ENCODE measurements around the gene GGCT. TPM values are rescaled to one million over a fixed set of nuclear protein-coding genes. Genes with fewer than 3 reads are reported as not detected.
"Not testable (repeated sequence)": the region's sequence is repeated elsewhere in the genome, so short reads cannot be mapped to it uniquely, and the experiment has no call there.

GGCT gene
- 18.0 and 40.6 TPM in 2 replicates for total RNA-seq

- DNase-seq (ENCODE audit: low read depth), result peak; percentile 96
These were observed at the start of gene GGCT for GRCh38 chr7:30504301-30505173. TSS of gene GGCT (minus strand) at chr7:30504829. CDS start at chr7:30504709, 120 bp downstream.

GRCh38 chr7:30553546-30553945 lies 48.9 kb upstream of the GGCT start:
- DNase-seq (ENCODE audit: low read depth), result no peak

- no peak for DNase-seq (ENCODE audit: low read depth)
These were observed 48.5 kb upstream of the GGCT start for GRCh38 chr7:30553141-30553540.

GRCh38 chr7:30552330-30552729 lies 47.7 kb upstream of the GGCT start:
- no peak for DNase-seq (ENCODE audit: low read depth)

- DNase-seq (ENCODE audit: low read depth), result no peak
These were observed 45.4 kb upstream of the GGCT start for GRCh38 chr7:30549931-30550493.

GRCh38 chr7:30548845-30549244 lies 44.2 kb upstream of the GGCT start:
- DNase-seq (ENCODE audit: low read depth), result peak; percentile 69

GRCh38 chr7:30546596-30546995 lies 42.0 kb upstream of the GGCT start:
- DNase-seq (ENCODE audit: low read depth), result no peak

GRCh38 chr7:30545791-30546555 lies 41.3 kb upstream of the GGCT start:
- no peak for DNase-seq (ENCODE audit: low read depth)

- DNase-seq (ENCODE audit: low read depth), result peak; percentile 52
These were observed 39.3 kb upstream of the GGCT start for GRCh38 chr7:30543813-30544525.

GRCh38 chr7:30543115-30543514 lies 38.5 kb upstream of the GGCT start:
- not testable (repeated sequence) for DNase-seq (ENCODE audit: low read depth)

- DNase-seq (ENCODE audit: low read depth), result no peak
These were observed 29.3 kb upstream of the GGCT start for GRCh38 chr7:30533886-30534285.

- peak; percentile 29 for DNase-seq (ENCODE audit: low read depth)
These were observed 26.7 kb upstream of the GGCT start for GRCh38 chr7:30531286-30531685.

- DNase-seq (ENCODE audit: low read depth), result no peak
These were observed 25.7 kb upstream of the GGCT start for GRCh38 chr7:30530373-30530772.

- no peak for DNase-seq (ENCODE audit: low read depth)
These were observed 24.1 kb upstream of the GGCT start for GRCh38 chr7:30528779-30529178.

GRCh38 chr7:30527297-30527696 lies 22.7 kb upstream of the GGCT start:
- DNase-seq (ENCODE audit: low read depth), result not testable (repeated sequence)

- DNase-seq (ENCODE audit: low read depth), result no peak
These were observed 21.5 kb upstream of the GGCT start for GRCh38 chr7:30526163-30526562.

GRCh38 chr7:30525429-30525828 lies 20.8 kb upstream of the GGCT start:
- no peak for DNase-seq (ENCODE audit: low read depth)

- DNase-seq (ENCODE audit: low read depth), result no peak
These were observed 19.9 kb upstream of the GGCT start for GRCh38 chr7:30524545-30524944.

- DNase-seq (ENCODE audit: low read depth), result no peak
These were observed 18.8 kb upstream of the GGCT start for GRCh38 chr7:30523466-30523865.

GRCh38 chr7:30522159-30522558 lies 17.5 kb upstream of the GGCT start:
- DNase-seq (ENCODE audit: low read depth), result no peak

- no peak for DNase-seq (ENCODE audit: low read depth)
These were observed 16.9 kb upstream of the GGCT start for GRCh38 chr7:30521532-30521931.

GRCh38 chr7:30519122-30519521 lies 14.5 kb upstream of the GGCT start:
- no peak for DNase-seq (ENCODE audit: low read depth)

All from renal cortical epithelial cell (primary cell).